Immature natural killer cell (primary cell): ENCODE data around the gene ABAT. TPM values are rescaled to one million over a fixed set of nuclear protein-coding genes. Genes with fewer than 3 reads are reported as not detected.

Source experiments
- DNase-seq, 3 donors: peaks; one replicate each; pipeline ENCODE4 v3.0.0; 2022; ENCODE audit warnings: mixed read lengths in 1 of 3
- H3K27ac Mint-ChIP-seq, 6 donors: one replicate each; pipeline ENCODE4 v1.8.0; 2020; ENCODE audit warnings: mixed read lengths in 6 of 6, mild to moderate bottlenecking in 5 of 6, inconsistent platforms in 4 of 6, moderate library complexity in 3 of 6
- H3K27me3 Mint-ChIP-seq, 3 donors: one replicate each; pipeline ENCODE4 v1.8.0; 2020 to 2021; ENCODE audit warnings: low read depth in 3 of 3, mild to moderate bottlenecking in 3 of 3, mixed read lengths in 3 of 3, moderate library complexity in 3 of 3, inconsistent platforms in 1 of 3
- H3K36me3 Mint-ChIP-seq, 3 donors: one replicate each; pipeline ENCODE4 v1.8.0; 2020; ENCODE audit warnings: mixed read lengths in 3 of 3, inconsistent platforms in 2 of 3, mild to moderate bottlenecking in 2 of 3
- H3K4me1 Mint-ChIP-seq, 2 donors: one replicate each; pipeline ENCODE4 v1.8.0; 2020; ENCODE audit warnings: inconsistent platforms in 2 of 2, mild to moderate bottlenecking in 2 of 2, mixed read lengths in 2 of 2, moderate library complexity in 1 of 2
- H3K4me3 Mint-ChIP-seq, 5 donors: one replicate each; pipeline ENCODE4 v1.8.0; 2020; ENCODE audit warnings: mild to moderate bottlenecking in 5 of 5, mixed read lengths in 5 of 5, inconsistent platforms in 3 of 5, moderate library complexity in 3 of 5
- H3K9me3 Mint-ChIP-seq, 6 donors: one replicate each; pipeline ENCODE4 v1.8.0; 2020; ENCODE audit warnings: mild to moderate bottlenecking in 6 of 6, mixed read lengths in 6 of 6, inconsistent platforms in 4 of 6, moderate library complexity in 3 of 6
- polyA plus RNA-seq, 3 donors: library from polyadenylated mRNA; unstranded; fragments of 300-500 nt; fragmentation: Illumina TruSeq; gene quantifications; one replicate each; pipeline ENCODE4 v1.2.3, GENCODE V29; 2021

The ABAT gene
- polyA plus RNA-seq, 3 donors from 2014 or later: 1.9 to 5.4 TPM; not detected in 1

DNA sequence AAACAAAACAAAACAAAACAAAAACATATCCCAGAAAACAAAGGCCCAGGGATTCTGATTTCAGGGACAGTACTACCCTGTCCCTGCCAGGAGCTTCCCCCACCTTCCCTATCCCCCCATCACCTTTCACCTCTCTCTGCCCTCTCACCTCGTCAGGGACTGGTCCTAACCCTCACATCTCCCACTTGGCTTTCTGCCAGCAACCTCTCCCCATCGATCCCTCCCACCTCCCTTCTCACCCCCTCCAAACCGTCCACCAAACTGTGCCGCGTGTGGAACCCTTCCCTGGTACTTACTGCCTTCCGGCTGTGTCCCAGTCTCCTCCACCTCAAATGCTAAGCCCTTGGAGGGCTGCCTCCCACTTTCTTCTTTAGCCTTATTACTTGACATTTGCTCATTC lies 86.7 kb downstream of the ABAT start:
- no peaks in the 10 kb centered on the region for H3K27me3 Mint-ChIP-seq
- no peak overlapping the region for H3K27ac Mint-ChIP-seq

DNA sequence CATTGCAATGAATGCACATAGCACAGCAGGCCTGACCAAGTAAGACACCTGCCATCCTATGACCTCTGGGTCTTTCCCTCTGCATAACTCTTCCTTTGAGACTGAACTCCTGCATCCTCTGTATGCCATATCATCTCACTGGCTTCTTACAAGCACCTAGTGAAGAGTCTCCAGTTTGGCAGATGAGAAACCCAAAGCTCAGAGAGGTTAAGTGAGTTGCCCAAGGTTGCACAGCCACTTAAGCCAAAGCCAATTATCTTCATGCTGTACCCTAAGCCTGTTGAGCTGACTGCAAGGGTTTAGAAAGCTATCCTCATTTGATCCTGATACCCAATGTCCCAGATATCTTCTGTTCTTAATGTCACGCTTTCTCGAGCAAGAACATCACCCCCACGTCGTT lies 87.8 kb downstream of the ABAT start:
- Mint-ChIP-seq H3K4me1 (no peaks in the 10 kb centered on the region), H3K36me3 (peaks cover 20 to 34% (median 20%) of the 10 kb centered on the region in 3 donors), H3K27ac (no peak overlapping the region), H3K27me3 (no peaks in the 10 kb centered on the region), H3K9me3 (no peaks in the 10 kb centered on the region), H3K4me3 (no peak overlapping the region)
- DNase-seq: no peak

More for the DNA sequence above, 86.7 kb downstream of the ABAT start:
- Mint-ChIP-seq H3K4me1 (no peaks in the 10 kb centered on the region), H3K4me3 (no peak overlapping the region), H3K9me3 (no peaks in the 10 kb centered on the region), H3K36me3 (peaks cover 20 to 39% (median 25%) of the 10 kb centered on the region in 3 donors)
- no peak for DNase-seq

DNA sequence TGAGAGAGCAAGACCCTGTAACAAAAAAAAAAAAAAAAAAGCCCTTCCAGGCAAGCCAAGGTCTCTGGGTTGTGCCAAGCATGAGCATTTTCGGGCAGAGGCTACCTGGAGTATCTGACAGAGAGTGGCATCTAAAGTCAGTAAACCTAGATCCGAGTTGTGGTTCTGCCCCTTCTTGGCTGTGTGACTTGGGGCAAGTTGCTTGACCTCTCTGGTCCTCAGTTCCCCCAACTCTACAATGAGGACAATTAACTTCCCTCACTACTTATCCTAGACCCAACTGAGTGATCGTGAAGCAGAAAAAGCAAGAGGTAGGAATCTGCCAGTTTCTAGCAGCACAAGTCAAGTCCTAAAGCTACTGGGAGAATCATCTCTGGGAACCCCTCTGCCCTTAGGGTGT lies 88.7 kb downstream of the ABAT start:
- H3K4me3 Mint-ChIP-seq: no peak overlapping the region
- H3K9me3 Mint-ChIP-seq: no peaks in the 10 kb centered on the region
- H3K36me3 Mint-ChIP-seq: peaks cover 17 to 29% (median 21%) of the 10 kb centered on the region in 3 donors
- no peak overlapping the region for H3K27ac Mint-ChIP-seq
- no peaks in the 10 kb centered on the region for H3K4me1 Mint-ChIP-seq
- no peaks in the 10 kb centered on the region for H3K27me3 Mint-ChIP-seq
- DNase-seq: no peak

DNA sequence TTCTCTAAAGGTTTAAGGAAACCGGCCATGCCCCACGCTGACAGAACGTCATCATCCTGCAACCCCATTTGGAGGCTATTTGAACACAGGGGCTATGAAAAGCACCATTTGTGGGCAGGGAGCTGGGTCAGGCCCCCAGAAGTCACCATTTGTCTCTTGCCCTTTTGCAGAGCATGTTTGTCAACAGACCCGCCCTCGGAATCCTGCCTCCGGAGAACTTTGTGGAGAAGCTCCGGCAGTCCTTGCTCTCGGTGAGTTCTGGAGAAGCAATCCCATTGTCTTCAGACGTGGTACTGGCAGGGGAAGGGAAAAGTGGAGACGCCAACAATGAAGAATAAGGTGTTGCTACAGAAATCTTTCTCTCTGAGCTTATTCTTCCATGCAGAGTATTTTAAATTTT lies 89.5 kb downstream of the ABAT start:
- Mint-ChIP-seq H3K27me3 (no peaks in the 10 kb centered on the region), H3K27ac (no peak overlapping the region), H3K4me3 (no peak overlapping the region), H3K36me3 (peaks cover 15 to 33% (median 23%) of the 10 kb centered on the region in 3 donors), H3K9me3 (no peaks in the 10 kb centered on the region), H3K4me1 (no peaks in the 10 kb centered on the region)
- DNase-seq: no peak

DNA sequence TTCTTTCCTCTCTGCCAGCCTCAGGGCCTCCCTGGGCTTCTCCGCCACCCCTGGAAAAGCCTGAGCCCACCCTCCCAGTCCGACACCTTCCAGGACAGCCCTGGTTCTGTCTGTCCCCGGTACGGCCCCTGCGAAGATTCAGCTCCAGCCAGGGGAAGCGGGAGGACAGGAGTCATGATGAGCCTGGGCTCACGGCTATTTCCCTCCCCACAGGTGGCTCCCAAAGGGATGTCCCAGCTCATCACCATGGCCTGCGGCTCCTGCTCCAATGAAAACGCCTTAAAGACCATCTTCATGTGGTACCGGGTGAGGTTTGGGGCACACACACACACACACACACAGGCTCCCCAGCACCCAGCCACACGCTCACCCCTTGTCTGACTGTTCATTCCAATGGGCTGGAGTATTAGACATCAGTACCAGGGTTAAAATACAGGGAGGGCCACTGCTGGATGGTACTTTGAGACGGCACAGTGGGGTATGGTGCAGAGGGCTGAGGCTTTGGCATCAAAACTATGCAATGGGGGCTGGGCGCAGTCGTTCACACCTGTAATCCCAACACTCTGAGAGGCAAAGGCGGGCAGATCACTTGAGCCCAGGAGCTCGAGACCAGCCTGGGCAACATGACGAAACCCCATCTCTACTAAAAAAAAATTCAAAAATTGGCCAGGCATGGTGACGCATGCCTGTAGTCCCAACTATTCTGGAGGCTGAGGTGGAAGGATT lies 90.3 kb downstream of the ABAT start:
- H3K27ac Mint-ChIP-seq: no peak overlapping the region
- no peaks in the 10 kb centered on the region for H3K9me3 Mint-ChIP-seq
- peaks cover 17 to 35% (median 18%) of the 10 kb centered on the region in 3 donors for H3K36me3 Mint-ChIP-seq
- no peak overlapping the region for H3K4me3 Mint-ChIP-seq
- DNase-seq: no peak
- no peaks in the 10 kb centered on the region for H3K27me3 Mint-ChIP-seq
- H3K4me1 Mint-ChIP-seq: no peaks in the 10 kb centered on the region

DNA sequence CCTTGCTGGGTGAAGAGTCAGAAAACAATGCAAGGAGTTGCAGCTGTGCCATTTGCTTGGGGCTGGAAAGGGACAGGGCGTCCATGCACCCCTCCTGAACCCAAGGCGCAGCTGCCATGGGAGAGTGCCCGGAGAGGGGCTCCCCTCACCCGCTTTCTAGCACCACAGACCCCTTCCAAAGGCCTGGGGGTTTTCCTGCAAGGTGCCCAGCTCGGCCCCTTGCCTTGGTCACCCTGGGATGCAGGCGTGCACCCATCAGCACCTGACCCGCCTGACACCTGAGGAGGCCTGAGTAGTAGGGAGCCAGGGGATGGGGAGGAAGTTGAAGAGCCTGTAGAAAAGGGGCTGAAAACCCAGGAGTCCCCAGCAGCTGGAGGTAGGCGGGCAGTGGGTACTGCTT lies 92.8 kb downstream of the ABAT start:
- Mint-ChIP-seq H3K36me3 (peaks cover 10 to 33% (median 15%) of the 10 kb centered on the region in 3 donors), H3K4me3 (no peak overlapping the region), H3K4me1 (no peaks in the 10 kb centered on the region), H3K27me3 (no peaks in the 10 kb centered on the region), H3K9me3 (no peaks in the 10 kb centered on the region), H3K27ac (no peak overlapping the region)
- no peak for DNase-seq

DNA sequence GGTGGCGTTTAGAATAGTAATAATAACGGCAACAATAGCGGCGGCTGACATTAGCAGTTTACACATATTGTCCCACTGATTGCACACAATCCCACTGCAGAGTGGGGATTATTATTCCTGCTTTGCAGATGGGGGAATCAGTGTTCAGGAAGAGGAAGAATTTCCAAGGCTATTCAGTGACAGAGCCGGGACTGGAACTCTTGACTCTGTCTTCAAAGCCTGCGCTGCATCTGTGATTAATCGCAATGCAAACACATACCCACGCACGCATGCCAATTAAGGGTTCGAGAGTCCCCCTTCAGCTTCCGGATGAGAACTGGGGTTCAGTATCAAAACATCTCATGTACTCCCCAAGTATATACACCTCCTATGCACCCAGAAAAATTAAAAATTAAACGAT lies 93.9 kb downstream of the ABAT start:
- DNase-seq: no peak
- Mint-ChIP-seq H3K4me3 (no peak overlapping the region), H3K27ac (no peak overlapping the region), H3K27me3 (no peaks in the 10 kb centered on the region), H3K36me3 (peaks cover 14 to 43% (median 21%) of the 10 kb centered on the region in 3 donors), H3K4me1 (no peaks in the 10 kb centered on the region), H3K9me3 (no peaks in the 10 kb centered on the region)

DNA sequence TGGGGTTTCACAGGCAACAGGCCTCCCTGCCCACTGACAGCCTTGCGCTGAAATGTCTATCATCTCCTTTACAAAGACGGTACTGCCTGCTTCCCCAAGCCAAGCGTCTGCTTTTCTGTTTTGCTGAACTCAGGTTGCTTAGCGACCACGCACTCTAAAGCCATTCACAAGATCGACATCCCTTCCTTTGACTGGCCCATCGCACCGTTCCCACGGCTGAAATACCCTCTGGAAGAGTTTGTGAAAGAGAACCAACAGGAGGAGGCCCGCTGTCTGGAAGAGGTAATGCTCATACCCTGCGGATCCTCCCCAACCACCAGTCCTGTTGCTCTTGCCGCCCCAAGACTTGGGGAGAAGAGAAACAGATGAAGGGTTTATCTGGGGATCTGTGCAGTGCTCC lies 94.3 kb downstream of the ABAT start:
- H3K4me1 Mint-ChIP-seq: no peaks in the 10 kb centered on the region
- H3K27me3 Mint-ChIP-seq: no peaks in the 10 kb centered on the region
- H3K27ac Mint-ChIP-seq: no peak overlapping the region
- no peaks in the 10 kb centered on the region for H3K9me3 Mint-ChIP-seq
- no peak for DNase-seq
- H3K36me3 Mint-ChIP-seq: peaks cover 18 to 45% (median 25%) of the 10 kb centered on the region in 3 donors
- no peak overlapping the region for H3K4me3 Mint-ChIP-seq

DNA sequence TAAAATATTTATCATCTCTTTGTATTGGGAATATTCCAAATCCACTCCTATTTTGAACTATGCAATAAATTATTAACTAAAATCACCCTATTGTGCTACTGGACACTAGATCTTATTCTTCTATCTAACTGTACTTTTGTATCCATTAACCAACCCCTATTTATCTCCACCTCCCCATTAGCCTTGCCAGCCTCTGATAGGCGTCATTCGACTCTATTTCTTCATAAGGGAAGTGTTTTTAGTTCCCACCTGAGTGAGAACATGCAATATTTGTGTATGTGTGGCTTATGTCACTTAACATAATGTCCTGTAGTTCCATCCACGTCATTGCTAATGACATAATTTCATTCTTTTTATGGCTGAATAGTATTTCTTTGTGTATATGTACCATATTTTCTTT lies 99.1 kb downstream of the ABAT start:
- peaks cover 37 to 53% (median 38%) of the 10 kb centered on the region in 3 donors for H3K36me3 Mint-ChIP-seq
- no peak for DNase-seq
- no peaks in the 10 kb centered on the region for H3K9me3 Mint-ChIP-seq
- no peak overlapping the region for H3K27ac Mint-ChIP-seq
- peaks cover 0 to 1% (median 0%) of the 10 kb centered on the region in 3 donors for H3K27me3 Mint-ChIP-seq
- H3K4me1 Mint-ChIP-seq: no peaks in the 10 kb centered on the region
- no peak overlapping the region for H3K4me3 Mint-ChIP-seq

DNA sequence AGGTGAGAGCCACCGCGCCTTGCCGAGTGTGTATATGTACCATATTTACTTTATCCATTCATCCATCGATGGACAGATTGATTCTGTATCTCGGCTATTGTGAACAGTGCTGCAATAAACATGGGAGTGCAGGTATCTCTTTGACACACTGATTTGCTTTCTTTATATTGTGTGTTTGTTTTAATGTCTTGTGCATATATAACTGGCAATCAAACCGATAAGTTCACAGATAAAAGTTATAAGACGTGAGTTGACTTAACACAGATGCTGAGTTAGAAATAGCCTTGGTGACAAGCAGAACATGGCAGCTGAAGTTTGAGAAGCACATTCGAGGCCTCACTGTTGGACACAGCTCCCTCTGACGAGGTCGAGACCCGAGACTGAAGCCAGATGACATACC lies 99.8 kb downstream of the ABAT start:
- no peak for DNase-seq

DNA sequence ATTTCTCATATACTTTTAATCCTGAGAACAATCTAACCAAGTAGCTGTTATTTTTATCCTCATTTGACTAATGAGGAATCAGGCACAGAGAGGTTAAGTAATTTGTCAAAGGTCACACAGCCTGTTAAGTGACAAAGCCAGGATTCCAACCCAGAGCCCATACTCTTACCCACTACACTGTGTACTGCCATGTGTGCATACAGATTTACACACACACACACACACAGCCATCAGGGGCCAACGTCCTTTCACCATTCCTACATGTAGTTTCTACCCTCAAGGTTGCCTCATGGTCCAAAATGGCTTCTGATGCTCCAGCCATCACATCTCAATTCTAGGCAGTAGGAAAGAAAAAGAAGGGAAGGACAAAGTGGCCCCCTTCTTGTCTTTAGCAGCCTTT lies 100.9 kb downstream of the ABAT start:
- Mint-ChIP-seq H3K27ac (no peak overlapping the region), H3K9me3 (no peaks in the 10 kb centered on the region), H3K4me3 (no peak overlapping the region), H3K36me3 (peaks cover 41 to 48% (median 41%) of the 10 kb centered on the region in 3 donors), H3K27me3 (peaks cover 0 to 1% (median 0%) of the 10 kb centered on the region in 3 donors), H3K4me1 (no peaks in the 10 kb centered on the region)
- no peak for DNase-seq

More for the DNA sequence above, 99.8 kb downstream of the ABAT start:
- H3K4me1 Mint-ChIP-seq: no peaks in the 10 kb centered on the region
- H3K4me3 Mint-ChIP-seq: no peak overlapping the region
- no peaks in the 10 kb centered on the region for H3K9me3 Mint-ChIP-seq
- H3K36me3 Mint-ChIP-seq: peaks cover 37 to 49% (median 38%) of the 10 kb centered on the region in 3 donors
- peaks cover 0 to 1% (median 0%) of the 10 kb centered on the region in 3 donors for H3K27me3 Mint-ChIP-seq
- H3K27ac Mint-ChIP-seq: no peak overlapping the region

DNA sequence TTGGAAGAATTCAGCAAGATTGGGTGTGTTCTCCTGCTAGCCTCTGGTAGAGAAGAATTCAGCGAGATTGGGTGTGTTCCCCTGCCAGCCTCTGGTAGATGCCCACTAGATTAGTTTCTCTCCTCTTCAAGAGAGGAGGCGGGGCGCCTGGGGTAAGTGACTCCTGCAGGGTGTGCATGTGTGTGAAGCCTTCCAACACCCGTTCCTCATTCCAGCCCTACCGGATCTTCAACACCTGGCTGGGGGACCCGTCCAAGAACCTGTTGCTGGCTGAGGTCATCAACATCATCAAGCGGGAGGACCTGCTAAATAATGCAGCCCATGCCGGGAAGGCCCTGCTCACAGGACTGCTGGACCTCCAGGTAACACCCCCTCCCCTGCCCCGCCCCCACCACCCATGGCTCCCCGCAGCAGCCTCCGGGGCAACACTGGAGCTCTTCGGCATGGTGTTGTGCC lies 101.7 kb downstream of the ABAT start:
- H3K9me3 Mint-ChIP-seq: no peaks in the 10 kb centered on the region
- peaks cover 0 to 1% (median 0%) of the 10 kb centered on the region in 3 donors for H3K27me3 Mint-ChIP-seq
- H3K4me1 Mint-ChIP-seq: no peaks in the 10 kb centered on the region
- no peak for DNase-seq
- H3K36me3 Mint-ChIP-seq: peaks cover 45 to 48% (median 45%) of the 10 kb centered on the region in 3 donors
- H3K4me3 Mint-ChIP-seq: no peak overlapping the region
- no peak overlapping the region for H3K27ac Mint-ChIP-seq

DNA sequence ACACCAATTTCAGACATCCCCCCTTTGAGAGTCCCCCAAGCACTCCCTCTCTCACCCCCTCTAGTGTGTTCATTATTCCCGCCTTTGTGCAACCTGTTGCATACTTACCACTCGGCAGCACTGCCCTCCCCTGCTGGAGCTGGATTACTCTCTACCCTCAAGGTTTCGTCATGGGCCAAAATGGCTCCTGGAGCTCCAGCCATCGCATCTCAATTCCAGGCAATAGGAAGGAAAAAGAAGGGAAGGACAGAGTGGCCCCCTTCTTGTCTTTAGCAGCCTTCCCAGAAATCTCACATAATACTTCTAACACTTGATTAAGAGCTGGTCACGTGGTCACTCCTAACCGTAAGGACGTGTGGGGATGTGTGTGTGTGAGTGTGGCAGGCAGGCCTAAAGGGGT lies 102.8 kb downstream of the ABAT start:
- Mint-ChIP-seq H3K27ac (no peak overlapping the region), H3K4me3 (no peak overlapping the region), H3K36me3 (peaks cover 41 to 44% (median 42%) of the 10 kb centered on the region in 3 donors), H3K27me3 (peaks cover 0 to 1% (median 0%) of the 10 kb centered on the region in 3 donors), H3K9me3 (no peaks in the 10 kb centered on the region), H3K4me1 (no peaks in the 10 kb centered on the region)
- DNase-seq: no peak

DNA sequence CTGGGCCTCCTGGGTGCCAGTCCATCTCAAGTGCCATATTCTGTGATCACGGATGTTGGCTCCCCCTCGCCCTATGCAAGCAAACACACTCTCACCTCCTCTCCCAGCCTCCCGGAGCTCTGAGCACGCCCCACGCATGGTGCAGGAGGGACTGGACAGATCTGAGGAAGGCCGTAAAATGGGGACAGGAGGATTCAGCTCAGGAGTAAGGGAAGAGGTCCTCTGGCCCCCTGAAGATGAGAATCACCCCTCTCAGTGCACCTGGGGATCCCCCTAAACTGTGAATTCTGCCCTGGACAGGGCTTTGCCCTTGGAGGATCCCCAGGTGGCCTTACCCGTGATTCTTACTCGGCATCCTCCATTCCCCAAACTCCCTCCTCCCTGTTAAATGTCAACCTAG lies 107.4 kb downstream of the ABAT start:
- Mint-ChIP-seq H3K4me3 (no peak overlapping the region), H3K36me3 (peaks cover 14 to 23% (median 14%) of the 10 kb centered on the region in 3 donors), H3K27ac (no peak overlapping the region), H3K9me3 (no peaks in the 10 kb centered on the region), H3K27me3 (peaks cover 0 to 3% (median 2%) of the 10 kb centered on the region in 3 donors), H3K4me1 (no peaks in the 10 kb centered on the region)
- no peak for DNase-seq

DNA sequence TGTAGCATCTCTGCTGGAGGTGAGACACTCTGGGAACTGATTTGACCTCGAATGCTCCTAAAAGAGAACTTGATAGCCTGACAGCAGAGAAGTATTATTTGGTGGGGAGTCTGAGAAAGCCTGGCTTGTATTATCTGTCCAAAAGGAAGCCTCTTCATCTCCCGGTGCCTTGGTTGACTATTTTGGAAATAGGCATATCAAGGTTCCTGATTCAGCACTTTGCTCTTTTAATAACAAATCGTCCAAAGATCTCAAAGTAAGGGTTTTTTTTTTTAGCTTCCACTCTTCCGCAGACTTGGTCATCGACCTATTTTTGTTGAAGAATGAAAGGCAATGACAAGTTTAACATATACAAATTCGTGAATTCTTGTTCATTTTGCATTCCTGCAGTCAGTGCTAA lies 108.3 kb downstream of the ABAT start:
- H3K27me3 Mint-ChIP-seq: peaks cover 0 to 2% (median 2%) of the 10 kb centered on the region in 3 donors
- no peak overlapping the region for H3K27ac Mint-ChIP-seq
- H3K4me3 Mint-ChIP-seq: no peak overlapping the region
- H3K36me3 Mint-ChIP-seq: peaks cover 9 to 18% (median 11%) of the 10 kb centered on the region in 3 donors
- DNase-seq: no peak
- no peaks in the 10 kb centered on the region for H3K9me3 Mint-ChIP-seq
- no peaks in the 10 kb centered on the region for H3K4me1 Mint-ChIP-seq
